Bronchial epithelial cell (primary cell): Measurements from ENCODE around the gene MGAT5. TPM values are rescaled to one million over a fixed set of nuclear protein-coding genes. Genes with fewer than 3 reads are reported as not detected.

ENCODE experiments used
- DNase-seq: peaks from one replicate; pipeline ENCODE4 v3.0.0-alpha.2; 2010; ENCODE audit warnings: low read depth
- FAIRE-seq: peaks from 2 replicates; lab custom pipeline; 2011; peaks lifted over from hg19 to GRCh38; lab: Jason Lieb, UNC
- H3K27me3 ChIP-seq: 2 replicates; pipeline ENCODE4 v1.5.1; 2011; ENCODE audit warnings: low read length; ENCODE audit not compliant: control insufficient read depth, insufficient read depth
- H3K36me3 ChIP-seq: 2 replicates; pipeline ENCODE4 v1.5.1; 2011; ENCODE audit warnings: low read length; ENCODE audit not compliant: control insufficient read depth, insufficient read depth
- H3K4me3 ChIP-seq: 2 replicates; pipeline ENCODE4 v1.5.1; 2011; ENCODE audit warnings: mild to moderate bottlenecking, low read depth, low read length, control low read depth
- total RNA-seq: library from RNA; depleted of rRNA; stranded (reverse); fragments of >200 nt; gene quantifications from 2 replicates; pipeline ENCODE4 v1.2.1, GENCODE V29; 2014
- TF ChIP-seq, protein P1 (sequence below): IDR thresholded peaks from 2 replicates; pipeline ENCODE4 v1.5.1; 2011; ENCODE audit warnings: mild to moderate bottlenecking, moderate library complexity, low read length, control low read depth, inconsistent platforms; ENCODE audit not compliant: insufficient read depth, severe bottlenecking

MGAT5 gene
- total RNA-seq, 1 donor from 2014 or later = 48.7 TPM

DNA sequence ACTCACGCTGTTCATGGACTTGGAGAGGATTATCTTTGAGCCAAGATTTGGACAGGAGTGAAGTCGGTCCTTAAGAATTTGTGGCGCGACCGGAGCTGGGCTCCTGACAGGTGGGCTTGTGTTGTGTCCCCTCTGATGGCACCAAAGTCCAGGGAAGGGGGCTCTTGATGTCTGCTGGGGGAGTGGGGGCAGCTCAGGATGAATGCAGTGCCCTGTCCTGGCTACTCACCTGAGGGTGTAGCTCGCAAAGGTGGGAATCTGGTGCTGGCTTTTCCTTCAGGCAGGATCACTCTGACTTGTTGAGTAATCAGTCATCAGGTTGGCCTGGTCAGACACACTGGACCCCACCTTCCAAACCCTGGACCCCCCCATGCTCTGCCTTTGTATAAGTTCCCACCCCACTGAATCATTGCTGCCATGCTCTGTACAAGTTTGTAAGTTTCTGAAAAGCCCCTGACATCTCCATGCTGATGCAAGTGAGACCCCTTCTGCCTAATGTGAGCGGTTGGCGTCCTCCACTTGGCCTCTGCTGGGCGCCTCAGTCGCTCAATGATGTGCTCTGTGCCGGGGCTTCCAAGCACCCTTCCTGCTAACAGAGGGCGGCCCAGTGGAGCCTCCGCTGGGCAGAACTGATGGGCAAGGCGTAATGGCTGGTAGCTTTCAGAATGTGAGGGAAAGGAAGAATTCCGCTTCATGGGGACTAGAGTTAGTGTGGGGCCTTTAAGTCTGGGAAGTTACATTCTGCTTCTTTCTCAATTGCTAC is 196.1 kb downstream of the MGAT5 start:
- DNase-seq (no peak), FAIRE-seq (no peak)
- TF ChIP-seq, protein P1, sequence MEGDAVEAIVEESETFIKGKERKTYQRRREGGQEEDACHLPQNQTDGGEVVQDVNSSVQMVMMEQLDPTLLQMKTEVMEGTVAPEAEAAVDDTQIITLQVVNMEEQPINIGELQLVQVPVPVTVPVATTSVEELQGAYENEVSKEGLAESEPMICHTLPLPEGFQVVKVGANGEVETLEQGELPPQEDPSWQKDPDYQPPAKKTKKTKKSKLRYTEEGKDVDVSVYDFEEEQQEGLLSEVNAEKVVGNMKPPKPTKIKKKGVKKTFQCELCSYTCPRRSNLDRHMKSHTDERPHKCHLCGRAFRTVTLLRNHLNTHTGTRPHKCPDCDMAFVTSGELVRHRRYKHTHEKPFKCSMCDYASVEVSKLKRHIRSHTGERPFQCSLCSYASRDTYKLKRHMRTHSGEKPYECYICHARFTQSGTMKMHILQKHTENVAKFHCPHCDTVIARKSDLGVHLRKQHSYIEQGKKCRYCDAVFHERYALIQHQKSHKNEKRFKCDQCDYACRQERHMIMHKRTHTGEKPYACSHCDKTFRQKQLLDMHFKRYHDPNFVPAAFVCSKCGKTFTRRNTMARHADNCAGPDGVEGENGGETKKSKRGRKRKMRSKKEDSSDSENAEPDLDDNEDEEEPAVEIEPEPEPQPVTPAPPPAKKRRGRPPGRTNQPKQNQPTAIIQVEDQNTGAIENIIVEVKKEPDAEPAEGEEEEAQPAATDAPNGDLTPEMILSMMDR = no peak
- H3K36me3 ChIP-seq = peaks cover 1% of the 10 kb centered on the region
- no peak overlapping the region for H3K4me3 ChIP-seq
- no peaks in the 10 kb centered on the region for H3K27me3 ChIP-seq

DNA sequence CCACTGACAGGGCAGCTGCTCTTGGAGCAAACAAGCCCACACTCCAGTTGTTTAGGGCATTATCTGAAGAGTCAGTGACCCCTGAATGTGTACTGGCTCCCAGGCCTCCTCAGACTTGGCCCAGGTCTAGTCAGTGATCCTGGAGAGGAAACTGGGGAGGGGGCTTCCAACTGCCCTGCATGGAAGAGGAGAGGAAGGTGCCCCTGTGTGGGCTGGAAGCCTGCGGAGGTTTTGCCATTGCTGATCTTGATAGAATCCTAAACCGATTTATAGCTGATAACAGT is 197.4 kb downstream of the MGAT5 start:
- peaks cover 1% of the 10 kb centered on the region for H3K36me3 ChIP-seq
- DNase-seq = no peak
- H3K27me3 ChIP-seq = no peaks in the 10 kb centered on the region
- TF ChIP-seq, protein P1 = no peak
- no peak for FAIRE-seq
- H3K4me3 ChIP-seq = no peak overlapping the region

DNA sequence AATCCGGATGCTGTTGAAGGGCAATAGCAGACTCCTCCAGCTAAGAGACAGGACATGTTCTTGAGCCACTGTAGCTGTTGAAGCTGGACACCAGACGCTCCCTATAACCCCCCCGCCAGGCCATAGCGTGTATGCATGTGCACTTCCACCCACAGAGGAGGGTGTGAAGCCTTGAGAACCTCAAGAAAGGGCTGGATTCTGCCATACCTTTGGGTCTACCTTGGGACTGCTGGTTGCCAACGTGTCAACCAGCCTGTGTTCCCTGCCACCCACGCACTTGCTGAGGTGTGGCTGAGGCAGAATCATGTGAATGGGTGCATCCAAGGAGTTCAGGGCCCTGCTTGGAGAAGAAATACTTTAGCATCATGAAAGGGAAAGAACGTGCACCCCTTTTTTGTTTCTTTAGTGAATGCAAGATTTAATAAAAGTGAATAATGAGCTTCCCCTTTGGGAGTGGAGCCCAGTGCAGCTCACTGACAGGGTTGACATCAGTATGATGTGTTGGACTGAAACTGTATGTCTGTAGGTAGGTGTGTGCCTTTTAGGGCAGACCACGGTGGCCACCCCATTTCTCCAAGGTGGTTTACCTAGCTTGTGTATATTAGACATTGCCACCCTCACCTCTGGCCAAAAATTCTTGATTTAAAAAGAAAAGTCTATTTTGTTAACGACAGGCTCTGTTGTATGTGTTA is 198.3 kb downstream of the MGAT5 start:
- no peak for FAIRE-seq
- H3K4me3 ChIP-seq = no peak overlapping the region
- DNase-seq = no peak
- H3K36me3 ChIP-seq = peaks cover 1% of the 10 kb centered on the region
- no peaks in the 10 kb centered on the region for H3K27me3 ChIP-seq
- TF ChIP-seq, protein P1 = no peak

DNA sequence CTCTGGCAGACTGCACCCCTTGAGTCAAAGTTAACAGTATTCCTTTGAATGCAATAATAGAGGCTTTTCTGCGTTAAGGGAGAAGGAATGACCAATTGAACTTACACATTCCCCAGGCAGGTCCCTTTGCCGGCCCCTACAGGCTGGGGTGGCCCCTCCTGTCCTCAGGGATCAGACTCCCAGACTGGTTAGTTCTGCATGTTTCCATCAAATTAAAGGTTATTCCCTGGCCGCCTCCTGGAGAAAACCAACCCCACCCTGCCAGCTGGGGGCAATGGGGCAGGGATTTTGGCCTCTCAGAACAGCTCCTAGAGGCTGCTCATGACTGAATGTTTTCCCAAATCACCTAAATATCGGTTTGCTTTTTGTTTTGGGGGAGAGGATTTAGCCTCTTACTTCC is 199.6 kb downstream of the MGAT5 start:
- no peak for DNase-seq

DNA sequence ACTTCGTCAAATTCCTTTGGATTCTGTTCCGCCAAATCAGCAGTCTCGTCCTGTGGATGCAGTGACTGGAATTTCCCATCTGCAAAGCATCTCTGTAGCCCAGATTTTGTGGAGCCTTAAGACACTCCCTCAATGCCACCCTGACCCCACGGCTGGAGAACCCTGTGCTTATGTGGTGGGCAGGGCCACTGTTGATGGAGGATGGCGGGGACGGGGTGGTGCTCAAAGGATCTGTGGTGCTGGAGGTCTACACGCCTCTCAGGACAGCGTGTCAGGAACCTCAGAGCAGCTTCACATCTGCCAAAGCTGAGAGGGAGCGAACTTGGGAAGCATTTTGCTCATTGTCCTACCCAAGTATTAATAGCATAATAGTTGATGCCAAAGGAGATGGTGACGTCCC is 200.1 kb downstream of the MGAT5 start:
- DNase-seq (no peak), FAIRE-seq (no peak)
- no peaks in the 10 kb centered on the region for H3K27me3 ChIP-seq
- TF ChIP-seq, protein P1 = no peak
- H3K36me3 ChIP-seq = no peaks in the 10 kb centered on the region
- no peak overlapping the region for H3K4me3 ChIP-seq

More for the DNA sequence above, 199.6 kb downstream of the MGAT5 start:
- no peak overlapping the region for H3K4me3 ChIP-seq
- TF ChIP-seq, protein P1 = no peak
- H3K27me3 ChIP-seq = no peaks in the 10 kb centered on the region
- H3K36me3 ChIP-seq = peaks cover 1% of the 10 kb centered on the region
- no peak for FAIRE-seq

DNA sequence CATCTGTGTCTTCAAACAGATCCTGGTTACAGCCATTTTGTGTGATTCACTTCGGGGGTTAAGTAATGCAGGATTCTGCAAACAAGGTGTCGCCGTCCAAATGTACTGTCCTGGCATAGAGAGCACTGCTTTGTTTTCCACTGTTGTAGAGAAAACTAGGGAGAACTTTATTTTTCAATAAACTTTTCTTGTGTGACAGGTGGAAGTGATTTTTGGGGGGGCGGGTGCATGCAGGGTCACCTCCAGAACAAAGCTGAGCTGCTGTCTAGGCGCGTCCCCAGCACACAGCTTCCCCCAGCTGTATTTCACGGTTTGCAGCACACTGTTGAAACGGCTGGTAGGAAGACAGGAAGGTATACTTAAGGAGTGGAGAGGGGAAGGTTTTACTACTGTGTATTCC is 200.6 kb downstream of the MGAT5 start:
- Histone ChIP-seq H3K27me3 (no peaks in the 10 kb centered on the region), H3K4me3 (no peak overlapping the region), H3K36me3 (no peaks in the 10 kb centered on the region)
- TF ChIP-seq, protein P1 = no peak
- FAIRE-seq = no peak
- no peak for DNase-seq
